HG02938 (cell line): ENCODE results near the gene FAM240B.

Experiments
- ATAC-seq: cut with Tn5 transposase; IDR thresholded peaks from one replicate; pipeline ENCODE4 v1.9.1; 2021; ENCODE audit warnings: mild to moderate bottlenecking, moderate library complexity; ENCODE audit not compliant: unreplicated experiment

The FAM240B gene

GRCh38 chr9:38700695-38701094, 19.2 kb downstream of the FAM240B start:
- ATAC-seq, result no peak

DNA sequence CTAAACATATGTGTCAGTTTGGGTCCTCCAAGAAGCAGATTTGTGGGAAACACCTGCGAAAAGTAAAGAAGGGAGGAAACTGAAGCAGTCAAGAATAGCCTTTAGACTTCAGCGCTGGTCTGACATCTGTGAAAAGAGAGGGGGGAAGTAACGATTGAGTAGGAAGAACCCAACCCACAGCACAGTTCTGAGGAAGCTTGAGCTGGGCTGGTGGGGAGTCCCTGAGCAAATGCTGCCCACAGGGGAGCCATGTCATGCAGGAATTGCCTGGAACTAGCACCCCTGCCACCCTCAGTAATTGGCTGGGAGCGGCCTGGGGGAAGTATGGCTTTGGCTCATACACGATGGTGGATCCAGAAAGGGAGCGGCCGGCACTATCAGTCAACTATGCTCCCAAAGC, 20.6 kb downstream of the FAM240B start:
- no peak for ATAC-seq

DNA sequence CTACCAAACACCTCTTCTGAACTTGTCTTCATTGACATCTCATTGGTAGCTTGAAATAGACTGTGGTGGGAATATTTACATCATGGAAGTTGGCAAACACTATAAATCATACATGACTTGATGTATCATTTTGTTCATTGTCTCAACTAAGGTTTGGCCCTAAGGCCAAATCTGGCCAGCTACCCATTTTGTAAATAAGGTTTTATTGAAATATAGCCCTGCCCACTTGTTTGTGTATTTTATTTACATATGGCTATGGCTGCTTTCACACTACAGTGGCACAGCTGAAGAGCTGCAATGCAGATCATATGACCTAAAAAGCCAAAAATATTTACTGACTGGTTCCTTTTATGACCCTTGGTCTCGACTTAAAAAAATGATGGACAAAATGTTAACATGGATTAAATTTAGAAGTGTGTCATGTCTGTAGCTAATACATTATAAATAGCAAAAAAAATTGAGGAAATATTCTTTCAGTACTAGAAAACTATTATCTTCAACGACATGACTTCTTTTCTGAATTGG, 22.1 kb downstream of the FAM240B start:
- no peak for ATAC-seq

DNA sequence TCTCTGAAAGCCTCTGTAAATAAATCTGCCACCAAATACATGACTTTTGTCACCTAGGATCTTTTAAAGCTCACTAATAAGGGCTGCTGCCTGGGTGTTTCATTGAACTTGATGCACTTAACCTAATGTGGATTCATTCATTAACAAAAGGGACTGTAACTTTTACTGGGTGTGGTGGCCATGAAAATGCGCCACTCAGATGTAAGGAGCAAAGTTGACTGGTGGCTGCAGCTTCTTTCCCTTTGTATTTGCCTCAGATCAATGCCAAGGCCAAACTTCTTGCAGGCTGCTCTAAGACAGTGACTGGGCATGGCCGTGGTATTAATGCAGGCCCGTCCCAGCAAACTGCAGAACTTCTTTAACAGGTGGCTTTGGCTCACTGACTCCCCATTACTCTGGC, 22.9 kb downstream of the FAM240B start:
- no peak for ATAC-seq

DNA sequence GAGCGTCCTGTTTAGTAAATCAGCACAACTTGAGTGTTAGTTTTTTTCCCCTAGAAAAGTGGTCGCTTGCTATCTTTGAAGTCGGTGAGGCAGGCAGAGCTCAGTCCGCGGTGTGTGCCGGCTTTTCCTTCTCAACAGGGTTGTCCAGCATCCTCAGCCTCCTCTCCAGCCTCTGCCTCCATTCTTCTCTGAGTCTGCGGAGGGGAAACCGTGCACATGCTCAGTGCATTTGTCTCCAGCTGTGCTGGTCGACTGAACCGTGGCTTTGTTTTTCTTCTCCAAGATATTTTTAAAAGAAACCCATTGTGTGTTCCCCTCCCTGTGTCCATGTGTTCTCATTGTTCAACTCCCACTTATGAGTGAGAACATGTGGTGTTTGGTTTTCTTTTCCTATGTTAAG, 25.3 kb downstream of the FAM240B start:
- ATAC-seq, result no peak

DNA sequence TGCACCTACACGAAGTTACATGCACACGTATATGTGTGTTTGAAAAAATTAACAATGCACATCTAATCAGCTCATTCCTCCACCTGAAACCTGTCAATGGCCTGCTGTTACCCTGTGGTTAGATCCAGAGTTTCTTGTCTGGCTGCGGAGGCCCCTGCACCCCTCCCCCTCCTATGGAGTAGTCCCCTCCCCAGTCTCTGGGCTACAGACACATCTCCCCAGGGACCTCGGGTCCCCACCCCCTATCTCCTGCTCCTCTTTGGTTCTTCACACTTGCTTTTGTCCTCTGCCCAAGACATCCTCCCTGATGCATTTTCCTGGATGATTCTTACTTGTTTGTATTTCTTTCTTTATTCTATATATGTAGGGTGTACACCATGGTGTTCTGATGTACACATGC, 27.2 kb downstream of the FAM240B start:
- ATAC-seq, result no peak

DNA sequence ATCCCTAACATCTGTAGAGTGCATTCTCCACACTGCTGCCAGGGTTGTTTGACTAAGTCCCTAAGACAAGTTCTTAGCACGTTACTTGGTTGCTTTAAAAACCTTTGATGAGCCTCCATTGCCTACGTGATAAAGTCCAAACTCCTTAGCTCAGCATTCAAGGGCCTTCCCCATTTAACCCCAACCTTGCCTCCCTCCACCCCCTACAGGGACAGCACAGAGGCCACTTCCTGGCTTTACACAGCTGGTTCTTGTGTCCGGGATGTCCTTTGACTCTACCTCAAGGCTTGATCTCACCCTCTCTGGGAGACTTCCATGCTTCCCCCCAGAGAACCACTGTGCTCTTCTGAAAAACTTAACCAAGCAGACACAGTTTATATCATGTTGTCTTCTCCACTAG, 29.4 kb downstream of the FAM240B start:
- no peak for ATAC-seq

DNA sequence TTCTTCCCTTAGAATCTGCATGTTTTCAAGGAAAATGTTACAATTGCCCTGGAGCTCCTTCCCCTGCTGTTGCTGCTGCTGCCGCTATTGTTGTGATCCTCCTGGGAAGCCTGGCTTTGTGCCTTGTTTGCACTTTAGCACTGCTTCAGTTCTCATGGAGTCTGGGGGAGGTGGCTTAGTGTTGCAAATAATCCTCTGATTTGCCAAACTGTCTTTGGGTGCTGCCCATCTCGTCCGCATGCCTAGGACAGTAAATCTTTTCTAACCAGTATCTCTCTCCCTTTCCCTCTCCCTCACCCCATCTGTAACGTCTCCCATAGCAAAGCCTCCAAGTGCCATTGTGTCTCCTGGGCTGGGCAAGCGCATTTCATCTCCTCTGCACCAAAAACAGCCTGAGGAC, 30.3 kb downstream of the FAM240B start:
- no peak for ATAC-seq

GRCh38 chr9:38687992-38688391, 31.9 kb downstream of the FAM240B start:
- no peak for ATAC-seq

- ATAC-seq, result no peak
These were observed 32.5 kb downstream of the FAM240B start for GRCh38 chr9:38687389-38687842.

DNA sequence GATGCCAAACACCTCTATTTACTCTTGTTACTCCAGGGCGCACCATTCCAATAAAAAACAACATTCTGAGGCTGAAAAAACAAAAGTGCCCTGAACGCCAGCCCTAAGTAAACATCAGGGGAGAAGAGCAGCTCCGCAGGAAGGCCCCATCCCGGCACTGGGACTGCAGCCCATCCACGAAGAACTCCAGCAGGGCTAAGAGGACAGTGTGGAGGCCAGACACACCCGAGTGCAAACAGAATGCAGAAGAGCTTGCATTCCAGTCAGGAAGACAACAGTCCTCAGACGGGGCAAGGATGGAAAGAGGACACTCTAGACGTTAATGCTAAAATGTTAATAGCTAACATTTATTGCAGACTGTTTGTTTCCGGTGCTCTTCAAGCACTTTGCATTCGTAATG, 33.0 kb downstream of the FAM240B start:
- no peak for ATAC-seq

DNA sequence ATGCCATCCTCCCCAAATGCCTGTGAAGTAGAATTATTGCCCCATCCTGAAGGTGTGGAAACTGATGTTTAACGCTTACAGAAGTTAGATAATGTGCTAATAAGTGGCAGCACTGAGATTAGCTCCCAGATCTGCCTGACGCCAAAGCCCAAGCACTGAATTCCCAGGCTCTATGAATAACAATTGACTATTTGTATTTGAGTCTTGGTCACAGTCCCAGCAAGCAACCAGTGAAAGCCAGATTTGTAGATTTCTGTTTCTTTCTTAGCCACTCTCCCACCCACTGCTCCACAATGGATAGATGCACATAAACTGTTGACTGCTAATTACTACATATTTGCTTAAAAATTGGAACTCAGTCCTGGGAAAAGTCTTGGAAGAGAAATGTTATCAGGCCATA, 34.4 kb downstream of the FAM240B start:
- no peak for ATAC-seq

GRCh38 chr9:38683336-38683735, 36.6 kb downstream of the FAM240B start:
- ATAC-seq, result no peak

- no peak for ATAC-seq
These were observed 37.2 kb downstream of the FAM240B start for GRCh38 chr9:38682713-38683112.

- no peak for ATAC-seq
These were observed 38.1 kb downstream of the FAM240B start for GRCh38 chr9:38681747-38682227.

DNA sequence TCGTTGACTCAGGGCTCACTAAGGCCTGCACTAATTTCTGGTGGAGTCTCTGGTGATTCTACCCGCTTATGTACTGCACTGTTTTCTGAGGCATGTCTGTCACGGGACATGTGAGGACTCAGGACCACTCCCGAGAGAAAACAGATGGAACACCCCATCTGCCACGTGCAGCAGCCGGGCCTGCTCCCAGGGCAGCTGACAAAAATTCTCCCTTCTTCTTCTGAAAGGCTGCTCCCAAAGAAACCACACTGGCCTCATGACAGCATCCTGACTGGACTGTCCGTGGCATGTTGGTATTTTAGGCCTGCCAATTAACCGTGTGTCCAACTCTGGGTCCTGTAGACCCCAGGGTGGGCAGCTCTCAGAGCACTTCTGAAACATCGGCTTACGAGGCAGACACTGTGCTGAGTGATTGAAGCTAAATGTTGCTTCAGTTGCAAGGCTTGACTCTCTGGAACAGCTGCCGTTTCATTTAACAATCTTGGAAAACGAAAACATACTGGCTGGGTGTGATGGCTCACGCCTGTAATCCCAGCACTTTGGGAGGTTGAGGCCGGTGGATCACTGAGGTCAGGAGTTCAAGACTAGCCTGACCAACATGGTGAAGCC, 39.0 kb downstream of the FAM240B start:
- no peak for ATAC-seq

DNA sequence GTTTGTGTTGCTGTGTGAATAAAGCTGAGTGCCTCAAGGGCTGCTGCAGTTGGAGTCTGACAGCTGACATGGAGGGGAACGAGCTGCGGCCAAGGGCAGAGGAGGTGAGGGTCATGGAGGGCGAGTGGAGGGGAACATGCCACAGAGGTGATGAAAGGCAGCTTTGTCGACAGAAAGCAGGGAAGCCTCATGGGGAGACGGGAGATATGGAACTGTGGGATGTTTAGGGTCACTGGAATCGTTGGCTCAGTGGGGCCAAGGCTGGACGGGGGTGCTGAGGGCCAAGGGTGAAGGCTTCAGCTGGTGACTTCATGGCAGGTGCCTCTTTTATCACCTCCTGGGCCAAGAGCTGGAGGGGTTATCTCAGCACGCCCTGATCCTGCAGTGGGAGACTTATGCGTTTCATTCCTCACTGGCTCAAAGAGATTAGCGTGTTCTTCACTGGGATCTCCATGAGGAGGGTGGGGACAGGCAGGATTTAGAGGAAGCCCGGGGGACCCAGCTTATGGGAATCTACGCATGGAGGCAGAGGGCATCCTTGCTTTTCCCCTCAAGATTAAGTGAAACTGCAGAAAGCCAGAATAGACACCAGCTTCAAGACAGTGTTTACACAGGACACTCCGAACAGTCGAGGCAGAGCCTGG, 42.2 kb downstream of the FAM240B start:
- no peak for ATAC-seq

DNA sequence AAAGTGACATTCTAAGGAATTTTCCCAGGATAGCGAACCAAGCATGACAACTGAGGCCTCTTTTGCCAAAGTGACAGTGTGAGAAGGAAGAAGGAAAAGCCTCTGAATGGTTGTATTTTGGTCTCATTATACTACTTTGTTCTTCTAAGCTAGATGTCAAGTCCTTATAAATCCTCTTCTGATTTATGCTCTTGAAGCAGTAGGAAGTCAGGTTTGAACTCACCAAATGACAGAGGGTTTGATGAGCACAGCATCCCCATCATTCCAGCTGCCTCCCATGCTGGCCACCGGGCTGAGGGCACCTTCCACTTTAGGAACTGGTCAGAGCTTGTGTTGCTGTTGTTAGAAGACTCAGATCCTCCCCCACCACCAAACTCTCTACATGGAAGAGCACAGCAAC, 44.1 kb downstream of the FAM240B start:
- ATAC-seq, result no peak

DNA sequence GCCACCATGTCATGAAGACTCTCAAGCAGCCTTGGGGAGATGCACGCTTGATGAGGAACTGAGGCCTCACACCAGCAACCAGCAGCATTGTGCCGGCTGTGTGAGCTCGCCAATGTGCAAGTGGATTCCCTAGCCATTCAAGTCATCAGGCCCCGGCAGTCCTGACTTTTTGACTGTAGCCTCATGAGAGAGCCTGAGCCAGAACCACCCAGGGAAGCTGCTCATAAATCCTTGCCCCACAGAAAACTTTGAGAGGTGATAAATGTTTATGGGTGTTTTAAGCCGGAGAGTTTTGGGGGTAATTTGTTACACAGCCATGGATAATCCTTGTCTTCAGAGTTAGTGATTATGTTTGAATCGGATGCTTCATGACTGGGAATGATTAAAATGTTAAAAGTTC, 44.7 kb downstream of the FAM240B start:
- no peak for ATAC-seq

- no peak for ATAC-seq
These were observed 46.3 kb downstream of the FAM240B start for GRCh38 chr9:38673399-38674193.

- ATAC-seq, result no peak
These were observed 48.2 kb downstream of the FAM240B start for GRCh38 chr9:38671748-38672147.

- no peak for ATAC-seq
These were observed 48.6 kb downstream of the FAM240B start for GRCh38 chr9:38671372-38671731.
